22Rv1 (cell line): ENCODE results near the gene CLDN14.

Experiments
- H3K27ac ChIP-seq: fragments of 450-650 bp; 2 replicates; pipeline ENCODE4 v1.5.1; 2017
- ZFX ChIP-seq: fragments of 450-650 bp; IDR thresholded peaks from 2 replicates; pipeline ENCODE4 v1.6.1; 2017; ENCODE audit warnings: antibody characterized with exemption, borderline replicate concordance
- TF ChIP-seq, protein P1 (sequence below): fragments of 450-650 bp; IDR thresholded peaks from 2 replicates; pipeline ENCODE4 v1.5.1; 2017; ENCODE audit warnings: mild to moderate bottlenecking

Gene CLDN14

GRCh38 chr21:36499578-36500471, 19.9 kb upstream of the CLDN14 start:
- peak overlapping the region; percentile 59 for H3K27ac ChIP-seq
- TF ChIP-seq, protein P1, sequence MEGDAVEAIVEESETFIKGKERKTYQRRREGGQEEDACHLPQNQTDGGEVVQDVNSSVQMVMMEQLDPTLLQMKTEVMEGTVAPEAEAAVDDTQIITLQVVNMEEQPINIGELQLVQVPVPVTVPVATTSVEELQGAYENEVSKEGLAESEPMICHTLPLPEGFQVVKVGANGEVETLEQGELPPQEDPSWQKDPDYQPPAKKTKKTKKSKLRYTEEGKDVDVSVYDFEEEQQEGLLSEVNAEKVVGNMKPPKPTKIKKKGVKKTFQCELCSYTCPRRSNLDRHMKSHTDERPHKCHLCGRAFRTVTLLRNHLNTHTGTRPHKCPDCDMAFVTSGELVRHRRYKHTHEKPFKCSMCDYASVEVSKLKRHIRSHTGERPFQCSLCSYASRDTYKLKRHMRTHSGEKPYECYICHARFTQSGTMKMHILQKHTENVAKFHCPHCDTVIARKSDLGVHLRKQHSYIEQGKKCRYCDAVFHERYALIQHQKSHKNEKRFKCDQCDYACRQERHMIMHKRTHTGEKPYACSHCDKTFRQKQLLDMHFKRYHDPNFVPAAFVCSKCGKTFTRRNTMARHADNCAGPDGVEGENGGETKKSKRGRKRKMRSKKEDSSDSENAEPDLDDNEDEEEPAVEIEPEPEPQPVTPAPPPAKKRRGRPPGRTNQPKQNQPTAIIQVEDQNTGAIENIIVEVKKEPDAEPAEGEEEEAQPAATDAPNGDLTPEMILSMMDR, result no peak
- TF ChIP-seq ZFX, result no peak

DNA sequence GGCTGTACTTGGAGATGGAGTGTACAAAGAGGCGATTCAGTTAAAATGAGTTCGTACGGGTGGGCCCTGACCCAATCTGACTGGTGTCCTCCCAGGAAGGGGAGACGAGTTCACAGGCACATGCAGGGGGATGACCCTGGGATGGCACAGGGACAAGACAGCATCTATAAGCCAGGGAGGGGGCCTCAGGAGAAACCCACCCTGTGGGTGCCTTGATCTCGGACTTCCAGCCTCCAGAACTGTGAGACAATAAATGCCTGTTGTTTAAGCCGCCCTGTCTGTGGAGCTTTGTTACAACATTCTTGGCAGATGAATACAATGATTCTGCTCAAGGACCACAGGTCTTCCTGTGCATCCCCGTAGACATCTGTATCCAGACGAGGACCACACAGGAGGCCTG, 14.6 kb upstream of the CLDN14 start:
- TF ChIP-seq, protein P1, result no peak
- TF ChIP-seq ZFX, result no peak
- H3K27ac ChIP-seq, result no peak overlapping the region

DNA sequence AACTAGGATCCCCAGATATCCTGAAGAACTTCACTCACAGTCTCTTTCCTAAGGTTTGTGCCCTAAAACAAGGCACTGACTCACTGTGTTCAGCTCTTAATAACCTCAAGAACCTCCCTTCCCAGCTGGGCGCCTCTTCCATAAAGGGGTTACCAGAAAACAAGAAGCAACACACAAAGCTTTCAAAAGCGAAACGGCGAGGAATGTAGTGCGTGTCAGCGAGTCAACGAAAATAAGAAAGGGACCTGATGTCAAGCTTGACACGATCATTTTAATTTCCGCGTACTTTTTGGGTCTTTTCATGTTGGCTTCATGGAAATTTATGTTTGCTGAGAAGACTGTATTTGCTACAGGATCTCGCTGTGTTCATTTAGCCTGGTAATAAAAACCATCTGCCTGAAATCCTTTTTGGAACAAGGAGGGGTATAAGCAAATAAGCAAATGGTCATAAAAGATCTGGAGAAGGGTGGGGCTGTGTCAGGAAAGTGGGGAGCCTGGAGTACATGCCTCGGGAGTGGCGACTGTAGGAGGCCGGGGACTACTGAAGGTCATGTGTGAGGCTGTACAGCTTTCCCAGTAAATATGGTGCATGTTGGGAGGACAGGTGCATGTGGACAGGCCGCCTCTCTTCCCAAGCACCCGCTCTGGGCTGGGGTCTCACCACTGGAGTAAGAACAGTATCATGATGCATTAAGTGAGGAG, 11.4 kb upstream of the CLDN14 start:
- no peak for TF ChIP-seq ZFX
- TF ChIP-seq, protein P1, result no peak
- no peak overlapping the region for H3K27ac ChIP-seq

DNA sequence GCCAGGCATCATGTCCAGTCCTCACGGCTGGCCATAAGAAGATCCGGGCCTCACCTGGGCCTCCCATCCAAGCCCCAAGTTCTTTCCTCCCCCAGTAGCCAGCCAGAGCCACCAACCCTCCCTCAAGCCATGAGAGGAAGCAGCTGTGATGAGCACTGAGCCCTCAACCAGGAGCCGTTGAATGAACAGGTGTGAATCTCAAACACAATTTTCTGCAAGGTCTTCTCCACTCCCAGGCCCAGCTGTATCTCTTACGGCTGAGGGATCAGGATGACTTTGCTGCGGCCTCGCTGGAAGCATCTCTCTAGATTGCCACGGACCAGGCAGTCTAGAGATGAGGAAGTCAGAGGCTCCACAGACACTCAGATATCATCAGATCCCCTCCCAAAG, 9.8 kb upstream of the CLDN14 start:
- TF ChIP-seq, protein P1, result no peak
- TF ChIP-seq ZFX, result no peak
- H3K27ac ChIP-seq, result no peak overlapping the region

- TF ChIP-seq, protein P1, result no peak
- no peak for TF ChIP-seq ZFX
- H3K27ac ChIP-seq, result no peak overlapping the region
Observed at GRCh38 chr21:36489103-36489775, 9.3 kb upstream of the CLDN14 start.

GRCh38 chr21:36487641-36488307, 7.9 kb upstream of the CLDN14 start:
- TF ChIP-seq ZFX, result no peak
- TF ChIP-seq, protein P1, result no peak
- no peak overlapping the region for H3K27ac ChIP-seq
